Heart right ventricle (tissue), 16 donors: ENCODE data around the gene SPEG. TPM values are rescaled to one million over a fixed set of nuclear protein-coding genes. Genes with fewer than 3 reads are reported as not detected.

Source experiments
- ATAC-seq, 8 donors: fragments of 200-7000 bp; cut with Tn5 transposase; one replicate each; pipeline ENCODE4 v1.9.1; 2020; ENCODE audit warnings: mild to moderate bottlenecking in 8 of 8, moderate library complexity in 8 of 8, moderate number of reproducible peaks in 1 of 8
- DNase-seq, 2 donors: peaks; one replicate each; pipeline ENCODE4 v3.0.0-alpha.2; 2020
- H3K27ac ChIP-seq, 10 donors: fragments of 200-600 bp; sonication (generic) in 2 of 10; one replicate each; pipeline versions ENCODE4 v1.5.0 to v1.8.0; 2020 to 2022; ENCODE audit warnings: mild to moderate bottlenecking in 3 of 10
- H3K27me3 ChIP-seq, 7 donors: fragments of 200-600 bp; one replicate each; pipeline ENCODE4 v1.8.0; 2021 to 2022; ENCODE audit warnings: mild to moderate bottlenecking in 2 of 7
- H3K36me3 ChIP-seq, 9 donors: fragments of 200-600 bp; sonication (generic) in 1 of 9; one replicate each; pipeline versions ENCODE4 v1.5.0 to v1.8.0; 2020 to 2022; ENCODE audit warnings: mild to moderate bottlenecking in 2 of 9
- H3K4me1 ChIP-seq, 9 donors: fragments of 200-600 bp; sonication (generic) in 1 of 9; one replicate each; pipeline versions ENCODE4 v1.5.0 to v1.8.0; 2020 to 2022; ENCODE audit warnings: mild to moderate bottlenecking in 4 of 9
- H3K4me3 ChIP-seq, 10 donors: fragments of 200-600 bp; sonication (generic) in 2 of 10; one replicate each; pipeline versions ENCODE4 v1.5.0 to v1.8.0; 2020 to 2022; ENCODE audit warnings: mild to moderate bottlenecking in 7 of 10, moderate library complexity in 2 of 10
- H3K9me3 ChIP-seq, 11 donors: fragments of 200-600 bp in 10 of 11; sonication (generic) in 2 of 11; one replicate each; pipeline versions ENCODE4 v1.5.0 to v1.8.0; 2013 to 2022; ENCODE audit warnings: mild to moderate bottlenecking in 2 of 11, control low read depth in 1 of 11, moderate library complexity in 1 of 11
- WGBS, 2 donors: extraction: QIAGEN DNeasy Blood & Tissue Kit; methylation state at CpG; one replicate each; pipeline ENCODE4 v1.1.7; 2013; ENCODE audit warnings: inconsistent platforms in 1 of 2; 5-methylcytosine and 5-hydroxymethylcytosine counted together
- intact Hi-C, 10 donors: fragments of 100-400 bp; cut with DNase I; formaldehyde crosslinking; loops; one replicate each; pipeline versions ENCODE4 v1.11.1 to v1.14.2; 2022
- polyA plus RNA-seq, 2 donors: library from polyadenylated mRNA; stranded (reverse); fragments of 200-250 nt; gene quantifications; one replicate each; pipeline ENCODE4 v1.2.3, GENCODE V29; 2013
- total RNA-seq, 10 donors: library from RNA; stranded (reverse); fragmentation: NEBNext Ultra II Directional in 3 of 10; extraction: Animal tissue kit (Norgen Biotek cat#: 25700) in 3 of 10; gene quantifications; one replicate each; pipeline versions ENCODE4 v1.2.1 to v1.2.4, GENCODE V29; 2021 to 2023
- TF ChIP-seq, protein P1 (sequence below), 9 donors: fragments of 200-600 bp; sonication (generic) in 2 of 9; IDR thresholded peaks; one replicate each; pipeline versions ENCODE4 v1.5.0 to v1.8.0; 2021 to 2022; ENCODE audit warnings: antibody characterized with exemption in 9 of 9, mild to moderate bottlenecking in 5 of 9, moderate library complexity in 1 of 9
- donor health status: Arrhythmogenic right ventricular cardiomyopathy.
- donor health status: ischemic (EF 13 %, LVEDD 7.1; RV severe dilation, severe dysfunction).
- donor health status: healthy with polysubstance abuse.
- donor health status: DM: no; HTN: yes; CAD: no.
- donor health status: DM: no; HTN: no; CAD: no.
- donor health status: ischemic (EF 25% LVEDD 6.9; RV normal size, moderate dysfunction).
- donor health status: ischemic (EF 25% LVEDD 5.7; RV mildly dilated, moderate dysfunction).
- donor health status: healthy.
- donor health status: DM: yes; HTN: yes; CAD: no.
- donor health status: Ischemic cardiomyopathy.
- donor health status: ischemic (EF 35%, LVEDD 5.7; RV mildly dilated, moderate dysfunction).
- donor health status: nonischemic (EF 11% LVEDD 7.7; RV severe dilation, severe dysfunction).
- donor health status: DM: yes; HTN: yes; CAD: no.
- donor health status: PGD.
- donor health status: ischemic (EF 29% LVEDD 5.4; RV normal size, mild dysfunction).
- donor health status: nonischemic (EF 23%, LVEDD 6.1; RV moderate dilation, normal function).

Gene SPEG
- total and polyA plus RNA-seq, 12 donors: 62.9 to 151 (median 120) TPM

DNA sequence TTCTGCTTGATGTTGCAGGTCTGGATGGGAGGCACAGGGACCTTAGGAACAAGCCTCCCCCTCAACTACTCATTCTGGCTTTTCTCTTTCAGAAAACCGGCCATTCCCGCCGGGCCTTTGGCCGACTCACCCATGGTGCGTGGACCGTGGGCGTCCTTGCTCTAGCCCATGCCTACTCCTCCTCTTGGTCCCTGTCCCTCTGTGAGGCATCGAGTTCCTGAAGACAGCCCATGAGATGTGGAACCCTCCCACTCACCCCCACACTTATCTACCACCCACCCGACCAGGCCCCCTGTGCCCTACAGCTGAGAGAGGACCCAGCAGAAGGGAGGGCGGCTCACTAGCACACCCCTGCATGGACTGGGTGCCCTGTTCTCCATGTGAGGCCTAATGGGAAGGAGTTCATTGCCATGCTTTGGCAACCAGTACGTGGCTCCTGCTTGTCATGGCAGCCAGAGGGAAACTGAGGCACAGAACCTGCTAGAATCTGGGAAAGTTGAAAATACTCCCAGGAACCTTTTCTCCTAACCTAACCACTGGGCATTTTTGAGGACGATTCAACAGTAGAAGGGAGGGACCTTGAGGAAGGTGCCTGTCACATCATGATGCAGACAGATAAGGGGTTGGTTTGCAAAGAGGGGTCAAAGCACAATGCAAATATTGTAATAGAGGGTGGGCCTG, 8.5 kb downstream of the SPEG start:
- H3K27me3 ChIP-seq: peaks cover 0 to 67% (median 26%) of the 10 kb centered on the region in 7 donors
- TF ChIP-seq, protein P1, sequence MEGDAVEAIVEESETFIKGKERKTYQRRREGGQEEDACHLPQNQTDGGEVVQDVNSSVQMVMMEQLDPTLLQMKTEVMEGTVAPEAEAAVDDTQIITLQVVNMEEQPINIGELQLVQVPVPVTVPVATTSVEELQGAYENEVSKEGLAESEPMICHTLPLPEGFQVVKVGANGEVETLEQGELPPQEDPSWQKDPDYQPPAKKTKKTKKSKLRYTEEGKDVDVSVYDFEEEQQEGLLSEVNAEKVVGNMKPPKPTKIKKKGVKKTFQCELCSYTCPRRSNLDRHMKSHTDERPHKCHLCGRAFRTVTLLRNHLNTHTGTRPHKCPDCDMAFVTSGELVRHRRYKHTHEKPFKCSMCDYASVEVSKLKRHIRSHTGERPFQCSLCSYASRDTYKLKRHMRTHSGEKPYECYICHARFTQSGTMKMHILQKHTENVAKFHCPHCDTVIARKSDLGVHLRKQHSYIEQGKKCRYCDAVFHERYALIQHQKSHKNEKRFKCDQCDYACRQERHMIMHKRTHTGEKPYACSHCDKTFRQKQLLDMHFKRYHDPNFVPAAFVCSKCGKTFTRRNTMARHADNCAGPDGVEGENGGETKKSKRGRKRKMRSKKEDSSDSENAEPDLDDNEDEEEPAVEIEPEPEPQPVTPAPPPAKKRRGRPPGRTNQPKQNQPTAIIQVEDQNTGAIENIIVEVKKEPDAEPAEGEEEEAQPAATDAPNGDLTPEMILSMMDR (IDR thresholded peaks at IDR 0.05): no peak
- H3K36me3 ChIP-seq: peaks cover 0 to 3% (median 0%) of the 10 kb centered on the region in 9 donors
- DNase-seq (no peak), ATAC-seq (no peak)
- WGBS, 2 donors: 72 to 84% methylated on average over 12 of the region's 12 CpGs
- intact Hi-C loops: no loop called here
- H3K4me3 ChIP-seq: peak overlapping the region in 2 of 10 donors; percentile 48 to 57
- H3K9me3 ChIP-seq: no peaks in the 10 kb centered on the region
- peaks cover 7 to 79% (median 24%) of the 10 kb centered on the region in 9 donors for H3K4me1 ChIP-seq
- peak overlapping the region in 3 of 10 donors; percentile 35 to 92 (median 84) for H3K27ac ChIP-seq

DNA sequence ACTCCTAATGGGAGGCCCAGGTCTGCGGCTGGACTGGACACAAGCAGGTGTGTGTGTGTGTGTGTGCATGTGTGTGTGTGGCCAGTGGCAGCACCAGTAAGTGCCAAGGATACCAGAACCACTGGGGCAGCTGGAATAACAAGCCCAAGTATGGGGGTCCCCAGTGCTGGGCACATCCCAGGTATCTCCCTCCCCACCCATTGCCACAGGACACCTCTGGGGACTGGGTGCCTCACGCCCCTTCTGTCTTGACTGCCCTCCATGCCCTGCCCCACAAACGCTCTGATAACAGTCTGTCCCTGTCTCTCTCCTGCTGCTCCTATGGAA, 9.0 kb downstream of the SPEG start:
- Histone ChIP-seq H3K27ac (peak overlapping the region in 5 of 10 donors; percentile 22 to 92 (median 58)), H3K9me3 (no peaks in the 10 kb centered on the region), H3K27me3 (peaks cover 0 to 72% (median 30%) of the 10 kb centered on the region in 7 donors), H3K36me3 (peaks cover 0 to 6% (median 0%) of the 10 kb centered on the region in 9 donors), H3K4me3 (no peak overlapping the region), H3K4me1 (peaks cover 7 to 80% (median 24%) of the 10 kb centered on the region in 9 donors)
- TF ChIP-seq, protein P1 (IDR thresholded peaks at IDR 0.05): no peak
- ATAC-seq (no peak), DNase-seq (no peak)
- 58 to 71% methylated on average over 3 of the region's 3 CpGs for WGBS, 2 donors
- intact Hi-C loops: no loop called here

DNA sequence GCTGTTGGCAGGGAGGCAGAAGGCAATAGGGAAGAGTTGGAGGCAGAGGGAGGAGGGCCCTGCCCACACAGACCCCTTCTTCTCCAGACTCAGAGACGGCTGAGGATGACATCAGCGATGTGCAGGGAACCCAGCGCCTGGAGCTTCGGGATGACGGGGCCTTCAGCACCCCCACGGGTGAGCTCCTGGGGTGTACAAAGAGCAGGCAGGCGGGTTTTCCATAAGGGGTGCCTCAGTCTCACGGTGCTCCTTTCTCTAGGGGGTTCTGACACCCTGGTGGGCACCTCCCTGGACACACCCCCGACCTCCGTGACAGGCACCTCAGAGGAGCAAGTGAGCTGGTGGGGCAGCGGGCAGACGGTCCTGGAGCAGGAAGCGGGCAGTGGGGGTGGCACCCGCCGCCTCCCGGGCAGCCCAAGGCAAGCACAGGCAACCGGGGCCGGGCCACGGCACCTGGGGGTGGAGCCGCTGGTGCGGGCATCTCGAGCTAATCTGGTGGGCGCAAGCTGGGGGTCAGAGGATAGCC, 10.0 kb downstream of the SPEG start:
- Histone ChIP-seq H3K9me3 (no peaks in the 10 kb centered on the region), H3K27ac (peak overlapping the region in 4 of 10 donors; percentile 22 to 92 (median 58)), H3K4me3 (no peak overlapping the region), H3K4me1 (peaks cover 7 to 76% (median 24%) of the 10 kb centered on the region in 9 donors), H3K27me3 (peaks cover 0 to 78% (median 39%) of the 10 kb centered on the region in 7 donors), H3K36me3 (peaks cover 0 to 15% (median 0%) of the 10 kb centered on the region in 9 donors)
- DNase-seq (no peak), ATAC-seq (peak in 1 of 8 donors; percentile 2)
- intact Hi-C loops: no loop called here
- 77 to 80% methylated on average over 22 to 23 of the region's 23 CpGs for WGBS, 2 donors
- TF ChIP-seq, protein P1 (IDR thresholded peaks at IDR 0.05): no peak

DNA sequence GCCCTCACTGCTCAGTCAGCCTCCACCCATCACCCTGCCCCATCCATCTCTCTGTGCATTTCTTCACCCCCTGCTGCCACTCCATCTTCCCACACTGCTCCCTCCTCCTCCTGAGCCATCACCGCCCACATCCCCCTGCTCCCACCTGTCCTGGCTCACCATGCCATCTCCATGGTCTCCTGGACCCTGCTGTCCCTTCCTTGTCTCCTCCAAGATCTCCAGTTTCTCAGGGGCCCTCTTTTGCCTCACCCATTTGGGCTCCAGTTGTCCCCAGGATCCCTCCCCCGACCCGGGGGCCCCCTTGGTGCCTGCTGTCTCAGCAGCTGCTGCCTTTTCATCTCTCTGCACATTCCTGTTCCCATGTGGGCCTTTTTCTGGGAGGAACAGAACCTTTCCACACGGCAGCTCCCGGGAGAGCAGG, 10.6 kb downstream of the SPEG start:
- peak overlapping the region in 4 of 10 donors; percentile 32 to 92 (median 56) for H3K27ac ChIP-seq
- no peak overlapping the region for H3K4me3 ChIP-seq
- H3K36me3 ChIP-seq: peaks cover 0 to 18% (median 0%) of the 10 kb centered on the region in 9 donors
- TF ChIP-seq, protein P1 (IDR thresholded peaks at IDR 0.05): no peak
- peaks cover 0 to 74% (median 39%) of the 10 kb centered on the region in 7 donors for H3K27me3 ChIP-seq
- peaks cover 7 to 76% (median 24%) of the 10 kb centered on the region in 9 donors for H3K4me1 ChIP-seq
- no peak for ATAC-seq
- DNase-seq: no peak
- intact Hi-C loops: no loop called here
- no peaks in the 10 kb centered on the region for H3K9me3 ChIP-seq
- 46 to 49% methylated on average over 5 of the region's 5 CpGs for WGBS, 2 donors
